ENCODE results near the gene CCDC107.

CCDC107 gene

GRCh38 chr9:35684921-35685320, 26.8 kb downstream of the CCDC107 start:
- DNase-seq (ENCODE audit: low read depth), result no peak

- no peak for DNase-seq (ENCODE audit: low read depth)
Measured at GRCh38 chr9:35685506-35685905, 27.4 kb downstream of the CCDC107 start.

- DNase-seq (ENCODE audit: low read depth), result peak; percentile 62
Measured at GRCh38 chr9:35686222-35687203, 28.4 kb downstream of the CCDC107 start.

- no peak for DNase-seq (ENCODE audit: low read depth)
Measured at GRCh38 chr9:35687306-35687705, 29.2 kb downstream of the CCDC107 start.

DNA sequence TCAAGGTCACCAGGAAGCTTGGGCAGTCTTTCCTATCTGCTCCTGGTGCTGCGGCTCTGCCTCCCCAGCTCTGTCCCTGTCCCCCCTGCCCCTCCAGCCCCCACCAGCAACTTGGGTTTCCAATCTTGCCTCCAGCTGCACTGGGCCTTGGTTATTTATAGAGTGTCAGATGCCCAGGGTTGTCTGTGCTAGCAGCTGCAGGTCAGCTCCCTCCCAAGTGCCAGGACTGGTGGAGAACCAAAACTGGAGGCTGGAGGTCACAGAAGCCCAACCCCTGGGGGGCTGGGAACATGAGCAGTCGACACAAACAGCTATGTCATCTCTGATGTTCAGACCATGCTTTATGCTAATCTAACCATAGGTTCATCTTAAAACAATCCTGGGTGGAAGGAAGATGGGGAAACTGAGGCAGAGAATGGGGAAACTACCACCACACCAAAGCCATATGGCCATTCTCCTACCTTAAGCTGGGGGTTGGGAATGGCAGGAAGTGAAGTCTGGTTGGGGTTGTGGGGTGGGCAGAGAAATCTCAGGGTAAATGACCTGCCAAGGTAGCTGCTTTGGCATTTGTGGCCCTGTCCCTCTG, 30.0 kb downstream of the CCDC107 start:
- no peak for DNase-seq (ENCODE audit: low read depth)

DNA sequence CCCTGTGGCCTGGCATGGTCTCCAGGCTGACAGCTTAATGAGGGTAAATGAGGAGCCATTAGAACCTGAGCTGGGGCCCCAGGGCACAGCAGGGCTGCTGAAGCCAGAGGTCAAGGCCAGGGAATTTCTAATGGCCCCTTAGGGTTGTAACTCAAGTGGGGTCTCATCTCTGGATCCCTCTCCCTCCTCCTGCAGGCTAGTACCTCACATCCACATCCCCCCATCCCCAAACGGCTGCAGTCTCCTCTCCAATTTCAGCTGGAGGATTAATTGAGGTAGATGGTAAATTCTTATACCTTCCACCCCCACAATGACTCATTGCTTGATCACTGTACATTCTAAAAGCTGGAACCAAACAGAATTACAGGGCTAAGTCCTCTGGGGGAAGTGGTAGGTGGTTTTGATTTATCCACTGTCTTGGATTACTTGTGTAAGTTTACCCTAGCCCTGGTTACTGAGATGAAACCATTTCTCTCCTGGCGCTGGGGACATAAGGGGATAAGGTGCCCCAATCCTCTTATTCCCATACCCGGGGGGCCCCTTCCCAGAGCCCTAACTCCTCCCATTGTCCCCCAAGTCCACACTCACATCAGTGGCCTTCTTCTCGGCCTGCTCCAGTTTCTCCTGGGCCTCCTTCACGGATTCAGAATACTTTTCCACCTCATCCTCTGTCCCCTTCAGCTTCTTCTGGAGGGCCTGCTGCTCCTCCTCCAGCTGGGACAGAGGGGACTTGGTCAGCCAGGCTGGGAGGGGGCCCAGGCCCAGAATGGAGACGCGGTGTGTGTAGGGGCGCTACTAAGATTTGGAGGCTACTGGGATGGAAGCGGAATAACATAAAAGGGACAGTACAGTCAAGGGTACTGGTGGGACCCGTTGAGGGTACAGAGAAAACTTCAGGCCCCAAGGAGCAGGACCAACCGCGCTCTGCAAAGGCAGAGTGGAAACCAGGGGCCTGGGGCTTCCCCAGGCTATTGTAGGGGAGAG, 30.8 kb downstream of the CCDC107 start:
- DNase-seq (ENCODE audit: low read depth), result peak; percentile 75

GRCh38 chr9:35689542-35690293, 31.6 kb downstream of the CCDC107 start, which contains the start of gene TPM2:
Gene TPM2, minus strand, starts transcription at chr9:35689925. Its CDS starts 108 bp downstream, at chr9:35689817.
- peak; percentile 65 for DNase-seq (ENCODE audit: low read depth)

GRCh38 chr9:35690294-35690613, 32.2 kb downstream of the CCDC107 start:
- DNase-seq (ENCODE audit: low read depth), result no peak

- peak; percentile 32 for DNase-seq (ENCODE audit: low read depth)
Measured at GRCh38 chr9:35690614-35691333, 32.7 kb downstream of the CCDC107 start.

GRCh38 chr9:35691334-35691650, 33.2 kb downstream of the CCDC107 start:
- no peak for DNase-seq (ENCODE audit: low read depth)

DNA sequence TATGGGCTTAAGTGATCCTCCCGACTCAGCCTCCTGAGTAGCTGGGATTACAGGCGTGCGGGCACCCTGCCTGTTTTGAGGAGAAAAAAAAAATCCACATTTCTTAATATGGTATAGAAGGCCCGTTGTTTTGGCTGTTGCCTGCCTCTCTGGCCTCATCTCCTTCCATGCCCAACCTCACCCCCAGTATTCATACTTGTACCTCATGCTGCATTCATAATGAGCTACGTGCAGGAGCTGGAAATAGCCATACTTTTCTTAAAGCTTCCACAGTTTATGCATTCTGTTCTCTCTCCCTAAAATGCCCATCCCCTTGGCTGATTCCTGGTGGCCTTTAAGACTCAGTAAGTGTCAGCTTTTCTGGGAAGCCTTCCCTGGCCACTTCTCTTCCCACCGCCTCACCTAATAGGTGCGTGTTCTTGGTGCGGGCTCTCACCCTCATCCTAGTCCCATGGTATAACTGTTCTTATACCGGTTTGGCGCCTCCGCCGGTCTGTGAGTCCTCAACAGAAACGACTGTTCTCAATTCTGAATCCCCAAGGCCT, 33.7 kb downstream of the CCDC107 start:
- DNase-seq (ENCODE audit: low read depth), result no peak

- no peak for DNase-seq (ENCODE audit: low read depth)
Measured at GRCh38 chr9:35695943-35696401, 37.9 kb downstream of the CCDC107 start.

DNA sequence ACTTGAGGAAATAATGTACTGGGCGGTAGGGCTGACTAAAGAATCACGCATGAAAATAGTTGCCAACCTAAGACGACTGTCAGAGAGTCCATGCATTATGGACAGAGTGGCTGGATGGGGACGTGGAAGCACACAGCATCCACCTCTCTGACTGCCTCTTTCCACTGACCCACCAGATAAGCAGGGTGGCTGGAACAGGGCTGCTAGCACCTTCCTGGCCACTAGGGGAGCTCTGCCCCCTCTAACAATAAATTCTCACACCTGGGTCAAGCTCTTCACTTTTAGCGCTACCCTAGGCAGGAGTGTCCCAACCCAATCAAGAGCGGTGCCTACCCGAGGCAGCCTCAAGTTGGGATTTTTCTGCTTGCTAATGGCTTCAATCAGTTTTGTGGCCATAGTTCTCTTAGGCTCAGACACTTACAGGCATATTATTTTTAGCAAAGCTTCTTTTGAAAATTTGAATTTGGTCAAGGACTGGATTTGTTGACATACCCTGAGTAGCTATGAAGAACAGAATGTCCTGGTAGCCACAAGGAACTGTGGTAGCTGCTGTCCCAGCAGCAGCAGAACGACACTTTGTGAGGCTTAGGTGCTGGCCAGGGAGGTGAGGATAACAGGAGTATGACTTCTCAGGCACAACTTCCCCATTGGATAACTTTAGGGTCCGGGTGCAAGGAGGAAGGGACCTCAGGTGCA, 38.6 kb downstream of the CCDC107 start:
- no peak for DNase-seq (ENCODE audit: low read depth)

GRCh38 chr9:35697486-35697885, 39.4 kb downstream of the CCDC107 start:
- no peak for DNase-seq (ENCODE audit: low read depth)

GRCh38 chr9:35698231-35698630, 40.1 kb downstream of the CCDC107 start:
- no peak for DNase-seq (ENCODE audit: low read depth)

DNA sequence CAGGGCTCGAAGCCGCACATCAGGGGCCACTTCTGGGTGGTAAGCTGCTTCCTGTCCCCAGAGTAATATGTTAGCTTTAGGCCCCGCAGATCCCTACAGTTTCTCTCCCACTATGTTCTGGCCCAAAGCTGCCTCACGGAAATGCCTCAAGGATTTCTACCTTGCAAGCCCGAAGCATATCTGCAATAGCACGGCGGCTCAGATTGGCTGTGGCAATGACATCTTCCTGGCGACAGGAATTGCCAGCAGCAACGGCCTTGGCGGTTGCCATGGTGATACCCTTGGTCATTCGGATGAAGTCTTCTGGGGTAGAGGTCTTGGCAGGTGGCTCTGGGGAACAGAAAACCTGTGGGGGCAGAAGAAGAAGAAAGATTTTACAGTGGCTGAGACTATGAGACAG, 41.9 kb downstream of the CCDC107 start:
- DNase-seq (ENCODE audit: low read depth), result no peak

GRCh38 chr9:35700942-35701341, 42.9 kb downstream of the CCDC107 start:
- no peak for DNase-seq (ENCODE audit: low read depth)

- no peak for DNase-seq (ENCODE audit: low read depth)
Measured at GRCh38 chr9:35702696-35703095, 44.6 kb downstream of the CCDC107 start.

GRCh38 chr9:35703906-35704672, 46.0 kb downstream of the CCDC107 start:
- no peak for DNase-seq (ENCODE audit: low read depth)
